ENCODE data around the gene PCED1B.

PCED1B gene

GRCh38 chr12:47237751-47238211 lies 158.4 kb downstream of the PCED1B start:
- no peak for DNase-seq (ENCODE audit: extremely low read depth, insufficient read length)
- TF ChIP-seq CTCF (IDR thresholded peaks at IDR 0.05; ENCODE audit: insufficient read depth, low read length, poor library complexity, severe bottlenecking): no peak
- Histone ChIP-seq H3K27me3 (replicated peaks; ENCODE audit: control insufficient read depth, insufficient read depth, low read length) (no peaks in the 10 kb centered on the region), H3K4me3 (replicated peaks; ENCODE audit: low read depth, low read length) (no peak overlapping the region), H3K36me3 (ENCODE audit: control insufficient read depth, insufficient read depth, low read length) (no peaks in the 10 kb centered on the region; the same call in 1 of the 2 replicates)

- H3K27me3 ChIP-seq (replicated peaks; ENCODE audit: control insufficient read depth, insufficient read depth, low read length): no peaks in the 10 kb centered on the region
- no peak for DNase-seq (ENCODE audit: extremely low read depth, insufficient read length)
- TF ChIP-seq CTCF (IDR thresholded peaks at IDR 0.05; ENCODE audit: insufficient read depth, low read length, poor library complexity, severe bottlenecking): no peak
- no peaks in the 10 kb centered on the region; the same call in 1 of the 2 replicates for H3K36me3 ChIP-seq (ENCODE audit: control insufficient read depth, insufficient read depth, low read length)
- H3K4me3 ChIP-seq (replicated peaks; ENCODE audit: low read depth, low read length): no peak overlapping the region
These were observed 159.3 kb downstream of the PCED1B start for GRCh38 chr12:47238669-47239114.

GRCh38 chr12:47242426-47242825 lies 163.0 kb downstream of the PCED1B start:
- no peak for DNase-seq (ENCODE audit: extremely low read depth, insufficient read length)
- Histone ChIP-seq H3K36me3 (ENCODE audit: control insufficient read depth, insufficient read depth, low read length) (no peaks in the 10 kb centered on the region), H3K4me3 (replicated peaks; ENCODE audit: low read depth, low read length) (no peak overlapping the region), H3K27me3 (replicated peaks; ENCODE audit: control insufficient read depth, insufficient read depth, low read length) (no peaks in the 10 kb centered on the region)
- TF ChIP-seq CTCF (IDR thresholded peaks at IDR 0.05; ENCODE audit: insufficient read depth, low read length, poor library complexity, severe bottlenecking): no peak

- no peaks in the 10 kb centered on the region for H3K36me3 ChIP-seq (ENCODE audit: control insufficient read depth, insufficient read depth, low read length)
- no peak overlapping the region for H3K4me3 ChIP-seq (replicated peaks; ENCODE audit: low read depth, low read length)
- no peak for TF ChIP-seq CTCF (IDR thresholded peaks at IDR 0.05; ENCODE audit: insufficient read depth, low read length, poor library complexity, severe bottlenecking)
- H3K27me3 ChIP-seq (replicated peaks; ENCODE audit: control insufficient read depth, insufficient read depth, low read length): no peaks in the 10 kb centered on the region
- DNase-seq (ENCODE audit: extremely low read depth, insufficient read length): no peak
These were observed 165.4 kb downstream of the PCED1B start for GRCh38 chr12:47244835-47245234.

- DNase-seq (ENCODE audit: extremely low read depth, insufficient read length): no peak
- Histone ChIP-seq H3K27me3 (replicated peaks; ENCODE audit: control insufficient read depth, insufficient read depth, low read length) (no peaks in the 10 kb centered on the region), H3K4me3 (replicated peaks; ENCODE audit: low read depth, low read length) (no peak overlapping the region), H3K36me3 (ENCODE audit: control insufficient read depth, insufficient read depth, low read length) (no peaks in the 10 kb centered on the region)
- TF ChIP-seq CTCF (IDR thresholded peaks at IDR 0.05; ENCODE audit: insufficient read depth, low read length, poor library complexity, severe bottlenecking): no peak
These were observed 166.2 kb downstream of the PCED1B start for GRCh38 chr12:47245623-47246022.

- Histone ChIP-seq H3K4me3 (replicated peaks; ENCODE audit: low read depth, low read length) (no peak overlapping the region), H3K36me3 (ENCODE audit: control insufficient read depth, insufficient read depth, low read length) (no peaks in the 10 kb centered on the region), H3K27me3 (replicated peaks; ENCODE audit: control insufficient read depth, insufficient read depth, low read length) (no peaks in the 10 kb centered on the region)
- TF ChIP-seq CTCF (IDR thresholded peaks at IDR 0.05; ENCODE audit: insufficient read depth, low read length, poor library complexity, severe bottlenecking): no peak
- no peak for DNase-seq (ENCODE audit: extremely low read depth, insufficient read length)
These were observed 168.0 kb downstream of the PCED1B start for GRCh38 chr12:47247418-47247817.

Data from GM06990 (cell line).